ENCODE data around the gene ITIH1. TPM values are rescaled to one million over a fixed set of nuclear protein-coding genes. Genes with fewer than 3 reads are reported as not detected.

The ITIH1 gene
- total RNA-seq, 1 experiment from 2014 or later: 0.31 TPM

DNA sequence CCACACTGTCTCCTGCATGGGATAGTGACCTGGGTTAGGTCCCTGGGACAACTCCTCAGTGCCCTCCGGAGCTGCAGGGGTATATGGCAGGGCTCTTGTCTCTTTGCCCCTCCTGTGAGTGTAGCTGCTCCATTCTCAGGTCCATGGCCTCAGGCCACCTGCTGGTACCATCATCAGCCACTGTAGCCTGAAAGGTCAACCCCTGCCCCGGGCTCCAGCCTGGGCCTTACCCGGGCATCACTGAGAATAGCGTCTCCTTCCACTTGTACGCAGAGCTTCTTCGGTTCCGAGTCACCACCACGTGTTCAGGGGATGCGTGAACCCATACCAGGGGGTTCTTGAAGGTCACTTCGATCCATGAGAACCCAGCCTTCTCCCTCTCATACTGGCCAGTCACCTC lies 39.3 kb downstream of the ITIH1 start:
- TF ChIP-seq SIN3A (IDR thresholded peaks at IDR 0.05; ENCODE audit: borderline replicate concordance, insufficient read depth, low read depth, low read length) (no peak), TCF7L2 (IDR thresholded peaks at IDR 0.05; ENCODE audit: low read depth, low read length) (no peak), POLR2AphosphoS5 (IDR thresholded peaks at IDR 0.05; ENCODE audit: low read depth, low read length) (no peak)
- TF ChIP-seq, protein P1, sequence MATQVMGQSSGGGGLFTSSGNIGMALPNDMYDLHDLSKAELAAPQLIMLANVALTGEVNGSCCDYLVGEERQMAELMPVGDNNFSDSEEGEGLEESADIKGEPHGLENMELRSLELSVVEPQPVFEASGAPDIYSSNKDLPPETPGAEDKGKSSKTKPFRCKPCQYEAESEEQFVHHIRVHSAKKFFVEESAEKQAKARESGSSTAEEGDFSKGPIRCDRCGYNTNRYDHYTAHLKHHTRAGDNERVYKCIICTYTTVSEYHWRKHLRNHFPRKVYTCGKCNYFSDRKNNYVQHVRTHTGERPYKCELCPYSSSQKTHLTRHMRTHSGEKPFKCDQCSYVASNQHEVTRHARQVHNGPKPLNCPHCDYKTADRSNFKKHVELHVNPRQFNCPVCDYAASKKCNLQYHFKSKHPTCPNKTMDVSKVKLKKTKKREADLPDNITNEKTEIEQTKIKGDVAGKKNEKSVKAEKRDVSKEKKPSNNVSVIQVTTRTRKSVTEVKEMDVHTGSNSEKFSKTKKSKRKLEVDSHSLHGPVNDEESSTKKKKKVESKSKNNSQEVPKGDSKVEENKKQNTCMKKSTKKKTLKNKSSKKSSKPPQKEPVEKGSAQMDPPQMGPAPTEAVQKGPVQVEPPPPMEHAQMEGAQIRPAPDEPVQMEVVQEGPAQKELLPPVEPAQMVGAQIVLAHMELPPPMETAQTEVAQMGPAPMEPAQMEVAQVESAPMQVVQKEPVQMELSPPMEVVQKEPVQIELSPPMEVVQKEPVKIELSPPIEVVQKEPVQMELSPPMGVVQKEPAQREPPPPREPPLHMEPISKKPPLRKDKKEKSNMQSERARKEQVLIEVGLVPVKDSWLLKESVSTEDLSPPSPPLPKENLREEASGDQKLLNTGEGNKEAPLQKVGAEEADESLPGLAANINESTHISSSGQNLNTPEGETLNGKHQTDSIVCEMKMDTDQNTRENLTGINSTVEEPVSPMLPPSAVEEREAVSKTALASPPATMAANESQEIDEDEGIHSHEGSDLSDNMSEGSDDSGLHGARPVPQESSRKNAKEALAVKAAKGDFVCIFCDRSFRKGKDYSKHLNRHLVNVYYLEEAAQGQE (IDR thresholded peaks at IDR 0.05; ENCODE audit: insufficient read depth in 1 of 2, low read depth in 2 of 2, low read length in 1 of 2): no peak
- TF ChIP-seq, protein P2, sequence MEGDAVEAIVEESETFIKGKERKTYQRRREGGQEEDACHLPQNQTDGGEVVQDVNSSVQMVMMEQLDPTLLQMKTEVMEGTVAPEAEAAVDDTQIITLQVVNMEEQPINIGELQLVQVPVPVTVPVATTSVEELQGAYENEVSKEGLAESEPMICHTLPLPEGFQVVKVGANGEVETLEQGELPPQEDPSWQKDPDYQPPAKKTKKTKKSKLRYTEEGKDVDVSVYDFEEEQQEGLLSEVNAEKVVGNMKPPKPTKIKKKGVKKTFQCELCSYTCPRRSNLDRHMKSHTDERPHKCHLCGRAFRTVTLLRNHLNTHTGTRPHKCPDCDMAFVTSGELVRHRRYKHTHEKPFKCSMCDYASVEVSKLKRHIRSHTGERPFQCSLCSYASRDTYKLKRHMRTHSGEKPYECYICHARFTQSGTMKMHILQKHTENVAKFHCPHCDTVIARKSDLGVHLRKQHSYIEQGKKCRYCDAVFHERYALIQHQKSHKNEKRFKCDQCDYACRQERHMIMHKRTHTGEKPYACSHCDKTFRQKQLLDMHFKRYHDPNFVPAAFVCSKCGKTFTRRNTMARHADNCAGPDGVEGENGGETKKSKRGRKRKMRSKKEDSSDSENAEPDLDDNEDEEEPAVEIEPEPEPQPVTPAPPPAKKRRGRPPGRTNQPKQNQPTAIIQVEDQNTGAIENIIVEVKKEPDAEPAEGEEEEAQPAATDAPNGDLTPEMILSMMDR (IDR thresholded peaks at IDR 0.05): no peak
- Histone ChIP-seq H3K27me3 (ENCODE audit: control insufficient read depth, insufficient read depth, low read length) (no peaks in the 10 kb centered on the region), H3K27ac (ENCODE audit: low read length) (no peak overlapping the region), H3K4me1 (ENCODE audit: control insufficient read depth, insufficient read depth, low read length) (no peaks in the 10 kb centered on the region), H3K9me3 (ENCODE audit: control insufficient read depth, insufficient read depth, low read depth, low read length) (no peaks in the 10 kb centered on the region), H3K4me3 (ENCODE audit: low read depth in 2 of 2, low read length in 2 of 2) (no peak overlapping the region), H3K36me3 (ENCODE audit: control insufficient read depth, insufficient read depth, low read length) (no peaks in the 10 kb centered on the region)
- ChIA-PET CTCF (interaction anchor here (0.6 kb wide), 1 partner anchor 267 kb away, joined by 3 read pairs; no protein-coding TSS in a partner anchor), POLR2A (no interaction called here)
- no peak for DNase-seq (ENCODE audit: low read depth, low spot score)
- in situ Hi-C loops (cut with HindIII; ENCODE audit: low pct_unique_long_range_greater_than_20kb, low sequenced_read_pairs) (no loop called here), intact Hi-C loops (cut with micrococcal nuclease; ENCODE audit: unreplicated experiment) (no loop called here)
- BruUV-seq (replicated peaks): no TSS peak
- no peak for ATAC-seq

DNA sequence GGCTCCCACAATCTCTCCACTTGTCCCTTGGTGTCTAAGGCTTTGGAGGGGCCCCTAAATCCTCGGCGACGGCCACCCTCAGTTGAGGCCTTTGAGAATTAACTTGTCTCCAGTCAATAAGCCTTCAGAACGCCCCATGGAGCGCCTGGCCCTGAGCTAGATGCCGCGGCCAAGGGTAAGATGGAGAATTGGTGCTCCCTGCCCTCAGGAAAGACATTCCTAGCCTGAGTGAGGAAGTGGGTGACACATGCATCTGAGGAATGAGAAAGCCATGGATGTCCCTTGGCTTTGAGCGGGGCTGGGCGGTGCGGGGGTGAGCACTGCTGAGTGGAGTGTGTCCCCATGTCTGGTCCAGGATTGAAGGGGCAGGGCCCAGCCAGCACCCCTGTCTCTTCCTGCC lies 39.8 kb downstream of the ITIH1 start:
- intact Hi-C loops (cut with micrococcal nuclease; ENCODE audit: unreplicated experiment): no loop called here

More for the DNA sequence above, 39.8 kb downstream of the ITIH1 start:
- H3K4me3 ChIP-seq (ENCODE audit: low read depth in 2 of 2, low read length in 2 of 2): no peak overlapping the region
- DNase-seq (ENCODE audit: low read depth, low spot score): no peak
- TF ChIP-seq SIN3A (IDR thresholded peaks at IDR 0.05; ENCODE audit: borderline replicate concordance, insufficient read depth, low read depth, low read length) (no peak), POLR2AphosphoS5 (IDR thresholded peaks at IDR 0.05; ENCODE audit: low read depth, low read length) (no peak), TCF7L2 (IDR thresholded peaks at IDR 0.05; ENCODE audit: low read depth, low read length) (no peak)
- TF ChIP-seq, protein P1 (IDR thresholded peaks at IDR 0.05; ENCODE audit: insufficient read depth in 1 of 2, low read depth in 2 of 2, low read length in 1 of 2): no peak
- TF ChIP-seq, protein P2 (IDR thresholded peaks at IDR 0.05): no peak
- ChIA-PET CTCF (interaction anchor here (0.6 kb wide), 1 partner anchor 266 kb away, joined by 3 read pairs; no protein-coding TSS in a partner anchor), POLR2A (no interaction called here)
- H3K27ac ChIP-seq (ENCODE audit: low read length): no peak overlapping the region
- no peaks in the 10 kb centered on the region for H3K4me1 ChIP-seq (ENCODE audit: control insufficient read depth, insufficient read depth, low read length)
- no peaks in the 10 kb centered on the region for H3K27me3 ChIP-seq (ENCODE audit: control insufficient read depth, insufficient read depth, low read length)
- ATAC-seq: no peak
- in situ Hi-C loops (cut with HindIII; ENCODE audit: low pct_unique_long_range_greater_than_20kb, low sequenced_read_pairs): no loop called here
- no TSS peak for BruUV-seq (replicated peaks)
- H3K36me3 ChIP-seq (ENCODE audit: control insufficient read depth, insufficient read depth, low read length): no peaks in the 10 kb centered on the region
- no peaks in the 10 kb centered on the region for H3K9me3 ChIP-seq (ENCODE audit: control insufficient read depth, insufficient read depth, low read depth, low read length)

All from Panc1 (cell line).